SK-N-MC (cell line): Measurements from ENCODE around the gene OAS1.

Experiments
- DNase-seq: peaks from one replicate; pipeline ENCODE4 v3.0.0-alpha.2; 2011; ENCODE audit warnings: low read depth, low spot score
- H3K27ac ChIP-seq: fragments of 200-600 bp; sonication (generic); 2 replicates; pipeline ENCODE4 v1.5.1; 2016; ENCODE audit warnings: mixed run types
- H3K36me3 ChIP-seq: fragments of 200-600 bp; sonication (generic); 2 replicates; pipeline ENCODE4 v1.6.1; 2017; ENCODE audit warnings: antibody characterized with exemption, low read length, mixed read lengths; ENCODE audit not compliant: insufficient read depth
- H3K4me3 ChIP-seq: fragments of 200-600 bp; sonication (generic); 2 replicates; pipeline ENCODE4 v1.5.1; 2016
- H3K9ac ChIP-seq: fragments of 200-600 bp; sonication (generic); 2 replicates; pipeline ENCODE4 v1.8.0; 2017; ENCODE audit warnings: mixed run types, mixed read lengths; ENCODE audit not compliant: insufficient read length
- H3K9me3 ChIP-seq: fragments of 200-600 bp; sonication (generic); 2 replicates; pipeline ENCODE4 v1.6.1; 2017; ENCODE audit warnings: low read depth, mild to moderate bottlenecking, antibody characterized with exemption, low read length, moderate library complexity, mixed read lengths
- EZH2 ChIP-seq: fragments of 200-600 bp; sonication (generic); IDR thresholded peaks from one replicate; pipeline ENCODE4 v1.6.1; 2017; ENCODE audit warnings: antibody characterized with exemption
- FOXP2 ChIP-seq: optimal IDR thresholded peaks from 2 replicates; pipeline ENCODE3; 2011; ENCODE audit warnings: mild to moderate bottlenecking, moderate library complexity; ENCODE audit not compliant: insufficient read depth; ENCODE audit errors: extremely low read length, control extremely low read depth
- POLR2AphosphoS5 ChIP-seq: IDR thresholded peaks from 2 replicates; pipeline ENCODE4 v1.6.1; 2012; ENCODE audit warnings: mild to moderate bottlenecking, low read depth, low read length, borderline replicate concordance

The OAS1 gene

GRCh38 chr12:112927475-112927874 is 20.7 kb downstream of the OAS1 start:
- no peak overlapping the region for H3K9ac ChIP-seq
- DNase-seq = no peak
- H3K36me3 ChIP-seq = no peaks in the 10 kb centered on the region
- H3K27ac ChIP-seq = no peak overlapping the region
- no peak overlapping the region for H3K4me3 ChIP-seq
- TF ChIP-seq FOXP2 (no peak), EZH2 (no peak), POLR2AphosphoS5 (no peak)
- no peaks in the 10 kb centered on the region; the same call in 1 of the 2 replicates for H3K9me3 ChIP-seq

- Histone ChIP-seq H3K9me3 (no peaks in the 10 kb centered on the region; the same call in 1 of the 2 replicates), H3K27ac (no peak overlapping the region), H3K36me3 (no peaks in the 10 kb centered on the region), H3K9ac (no peak overlapping the region), H3K4me3 (no peak overlapping the region)
- no peak for DNase-seq
- TF ChIP-seq EZH2 (no peak), POLR2AphosphoS5 (no peak), FOXP2 (no peak)
These were observed 21.2 kb downstream of the OAS1 start for GRCh38 chr12:112927925-112928324.

- TF ChIP-seq POLR2AphosphoS5 = no peak
- no peak for TF ChIP-seq FOXP2
- no peak for TF ChIP-seq EZH2
- Histone ChIP-seq H3K9ac (no peak overlapping the region), H3K36me3 (no peaks in the 10 kb centered on the region), H3K9me3 (no peaks in the 10 kb centered on the region; the same call in 1 of the 2 replicates), H3K4me3 (no peak overlapping the region), H3K27ac (no peak overlapping the region)
- DNase-seq = no peak
These were observed 22.2 kb downstream of the OAS1 start for GRCh38 chr12:112928978-112929377.

- no peak overlapping the region for H3K4me3 ChIP-seq
- no peaks in the 10 kb centered on the region for H3K36me3 ChIP-seq
- H3K9me3 ChIP-seq = no peaks in the 10 kb centered on the region; the same call in 1 of the 2 replicates
- TF ChIP-seq EZH2 (no peak), FOXP2 (no peak), POLR2AphosphoS5 (no peak)
- no peak overlapping the region for H3K27ac ChIP-seq
- no peak overlapping the region for H3K9ac ChIP-seq
- DNase-seq = no peak
These were observed 23.0 kb downstream of the OAS1 start for GRCh38 chr12:112929715-112930114.

GRCh38 chr12:112930350-112930749 is 23.6 kb downstream of the OAS1 start:
- TF ChIP-seq POLR2AphosphoS5 = no peak
- no peak for TF ChIP-seq FOXP2
- TF ChIP-seq EZH2 = no peak
- Histone ChIP-seq H3K9ac (no peak overlapping the region), H3K27ac (no peak overlapping the region), H3K9me3 (no peaks in the 10 kb centered on the region; the same call in 1 of the 2 replicates), H3K4me3 (no peak overlapping the region), H3K36me3 (no peaks in the 10 kb centered on the region)
- no peak for DNase-seq

GRCh38 chr12:112932485-112933128 is 25.8 kb downstream of the OAS1 start:
- DNase-seq = no peak
- no peak overlapping the region for H3K9ac ChIP-seq
- H3K4me3 ChIP-seq = no peak overlapping the region
- H3K27ac ChIP-seq = no peak overlapping the region
- no peaks in the 10 kb centered on the region for H3K36me3 ChIP-seq
- H3K9me3 ChIP-seq = no peaks in the 10 kb centered on the region; the same call in 1 of the 2 replicates
- no peak for TF ChIP-seq POLR2AphosphoS5
- no peak for TF ChIP-seq EZH2
- no peak for TF ChIP-seq FOXP2

- TF ChIP-seq FOXP2 (no peak), EZH2 (no peak), POLR2AphosphoS5 (no peak)
- no peak for DNase-seq
- Histone ChIP-seq H3K27ac (no peak overlapping the region), H3K9ac (no peak overlapping the region), H3K36me3 (no peaks in the 10 kb centered on the region), H3K9me3 (no peaks in the 10 kb centered on the region; the same call in 1 of the 2 replicates), H3K4me3 (no peak overlapping the region)
These were observed 26.4 kb downstream of the OAS1 start for GRCh38 chr12:112933129-112933505.

GRCh38 chr12:112936264-112936663 is 29.5 kb downstream of the OAS1 start:
- H3K27ac ChIP-seq = no peak overlapping the region
- no peak overlapping the region for H3K4me3 ChIP-seq
- TF ChIP-seq POLR2AphosphoS5 (no peak), FOXP2 (no peak), EZH2 (no peak)
- no peak for DNase-seq
- H3K9ac ChIP-seq = no peak overlapping the region
- no peaks in the 10 kb centered on the region for H3K36me3 ChIP-seq
- H3K9me3 ChIP-seq = no peaks in the 10 kb centered on the region

- H3K27ac ChIP-seq = no peak overlapping the region
- no peaks in the 10 kb centered on the region for H3K9me3 ChIP-seq
- no peak for TF ChIP-seq EZH2
- H3K9ac ChIP-seq = no peak overlapping the region
- no peak overlapping the region for H3K4me3 ChIP-seq
- no peaks in the 10 kb centered on the region for H3K36me3 ChIP-seq
- no peak for DNase-seq
These were observed 30.2 kb downstream of the OAS1 start for GRCh38 chr12:112936927-112937326.
